Measurements from ENCODE around the gene ORAI2.
A peak's percentile ranks its signal among the peaks of the same experiment; 100 is the strongest.
"Not testable (repeated sequence)": the region's sequence is repeated elsewhere in the genome, so short reads cannot be mapped to it uniquely, and the experiment has no call there.

ORAI2 gene

DNA sequence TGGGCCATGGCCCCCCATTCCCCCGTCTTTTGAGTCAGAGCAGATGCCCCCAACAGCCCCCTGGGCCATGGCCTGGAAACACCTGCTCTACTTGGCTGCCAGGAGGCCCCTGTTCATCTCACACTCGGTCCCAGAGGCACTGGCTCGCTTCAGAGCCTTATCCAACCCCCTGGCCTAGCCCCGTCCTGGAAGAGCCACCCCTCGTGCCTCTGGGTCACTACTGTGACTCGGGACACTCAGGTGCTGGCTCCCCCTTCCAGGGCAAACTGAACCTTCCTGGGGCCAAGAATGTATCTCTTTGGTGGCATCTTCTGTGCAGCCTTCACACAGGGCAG is 38.4 kb downstream of the ORAI2 start:
- DNase-seq: no peak
- H3K27me3 ChIP-seq: no peaks in the 10 kb centered on the region

DNA sequence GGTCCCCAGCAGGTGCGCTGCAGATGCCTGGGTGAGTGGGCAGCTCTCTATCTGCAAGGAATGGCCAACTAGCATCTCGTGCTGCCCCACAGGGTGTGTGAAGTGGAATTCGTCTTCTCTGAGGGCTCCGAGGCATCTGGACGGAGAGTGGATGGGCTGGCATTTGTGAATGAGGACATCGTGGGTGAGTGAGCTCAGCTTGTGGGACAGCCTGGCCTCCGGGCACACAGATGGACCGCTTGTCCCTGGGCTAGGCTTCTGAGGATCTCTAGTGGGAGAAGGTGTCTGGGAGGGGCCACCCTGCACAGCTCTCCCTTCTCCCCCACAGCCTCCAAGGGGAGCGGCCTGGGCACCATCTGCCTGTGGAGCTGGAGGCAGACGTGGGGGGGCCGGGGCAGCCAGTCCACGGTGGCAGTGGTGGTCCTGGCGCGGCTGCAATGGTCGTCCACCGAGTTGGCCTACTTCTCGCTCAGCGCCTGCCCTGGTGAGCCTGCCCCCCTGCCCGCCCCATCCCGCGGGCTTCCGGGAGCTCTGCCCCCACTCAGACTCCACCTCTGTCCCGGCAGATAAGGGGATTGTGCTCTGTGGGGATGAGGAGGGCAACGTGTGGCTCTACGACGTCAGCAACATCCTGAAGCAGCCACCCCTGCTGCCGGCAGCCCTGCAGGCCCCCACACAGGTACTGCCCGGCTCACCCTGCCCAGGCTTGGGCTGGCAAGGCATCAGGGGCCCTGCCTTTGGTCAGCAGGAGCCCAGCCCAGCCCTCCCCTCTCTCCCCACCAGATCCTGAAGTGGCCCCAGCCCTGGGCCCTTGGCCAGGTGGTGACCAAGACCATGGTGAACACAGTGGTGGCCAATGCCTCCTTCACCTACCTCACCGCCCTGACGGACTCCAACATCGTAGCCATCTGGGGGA is 39.0 kb downstream of the ORAI2 start:
- H3K4me3 ChIP-seq: no peak overlapping the region
- DNase-seq: peak; percentile 9 to 57
- TF ChIP-seq, protein P1, sequence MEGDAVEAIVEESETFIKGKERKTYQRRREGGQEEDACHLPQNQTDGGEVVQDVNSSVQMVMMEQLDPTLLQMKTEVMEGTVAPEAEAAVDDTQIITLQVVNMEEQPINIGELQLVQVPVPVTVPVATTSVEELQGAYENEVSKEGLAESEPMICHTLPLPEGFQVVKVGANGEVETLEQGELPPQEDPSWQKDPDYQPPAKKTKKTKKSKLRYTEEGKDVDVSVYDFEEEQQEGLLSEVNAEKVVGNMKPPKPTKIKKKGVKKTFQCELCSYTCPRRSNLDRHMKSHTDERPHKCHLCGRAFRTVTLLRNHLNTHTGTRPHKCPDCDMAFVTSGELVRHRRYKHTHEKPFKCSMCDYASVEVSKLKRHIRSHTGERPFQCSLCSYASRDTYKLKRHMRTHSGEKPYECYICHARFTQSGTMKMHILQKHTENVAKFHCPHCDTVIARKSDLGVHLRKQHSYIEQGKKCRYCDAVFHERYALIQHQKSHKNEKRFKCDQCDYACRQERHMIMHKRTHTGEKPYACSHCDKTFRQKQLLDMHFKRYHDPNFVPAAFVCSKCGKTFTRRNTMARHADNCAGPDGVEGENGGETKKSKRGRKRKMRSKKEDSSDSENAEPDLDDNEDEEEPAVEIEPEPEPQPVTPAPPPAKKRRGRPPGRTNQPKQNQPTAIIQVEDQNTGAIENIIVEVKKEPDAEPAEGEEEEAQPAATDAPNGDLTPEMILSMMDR (IDR thresholded peaks at IDR 0.05): no peak
- intact Hi-C loops (cut with DNase I; ENCODE audit: low total_unique reads): no loop called here
- H3K27me3 ChIP-seq: no peaks in the 10 kb centered on the region
- H3K27ac ChIP-seq: no peak overlapping the region
- H3K4me1 ChIP-seq: peaks cover 0 to 12% (median 0%) of the 10 kb centered on the region in 4 donors
- H3K36me3 ChIP-seq: peaks cover 5 to 72% (median 26%) of the 10 kb centered on the region in 3 donors
- H3K9me3 ChIP-seq: no peaks in the 10 kb centered on the region

More for the DNA sequence above, 38.4 kb downstream of the ORAI2 start:
- no peak overlapping the region for H3K4me3 ChIP-seq
- H3K27ac ChIP-seq: no peak overlapping the region
- peaks cover 0 to 14% (median 0%) of the 10 kb centered on the region in 4 donors for H3K4me1 ChIP-seq
- intact Hi-C loops (cut with DNase I; ENCODE audit: low total_unique reads): no loop called here
- TF ChIP-seq, protein P1 (IDR thresholded peaks at IDR 0.05): no peak
- peaks cover 5 to 72% (median 26%) of the 10 kb centered on the region in 3 donors for H3K36me3 ChIP-seq
- H3K9me3 ChIP-seq: no peaks in the 10 kb centered on the region

DNA sequence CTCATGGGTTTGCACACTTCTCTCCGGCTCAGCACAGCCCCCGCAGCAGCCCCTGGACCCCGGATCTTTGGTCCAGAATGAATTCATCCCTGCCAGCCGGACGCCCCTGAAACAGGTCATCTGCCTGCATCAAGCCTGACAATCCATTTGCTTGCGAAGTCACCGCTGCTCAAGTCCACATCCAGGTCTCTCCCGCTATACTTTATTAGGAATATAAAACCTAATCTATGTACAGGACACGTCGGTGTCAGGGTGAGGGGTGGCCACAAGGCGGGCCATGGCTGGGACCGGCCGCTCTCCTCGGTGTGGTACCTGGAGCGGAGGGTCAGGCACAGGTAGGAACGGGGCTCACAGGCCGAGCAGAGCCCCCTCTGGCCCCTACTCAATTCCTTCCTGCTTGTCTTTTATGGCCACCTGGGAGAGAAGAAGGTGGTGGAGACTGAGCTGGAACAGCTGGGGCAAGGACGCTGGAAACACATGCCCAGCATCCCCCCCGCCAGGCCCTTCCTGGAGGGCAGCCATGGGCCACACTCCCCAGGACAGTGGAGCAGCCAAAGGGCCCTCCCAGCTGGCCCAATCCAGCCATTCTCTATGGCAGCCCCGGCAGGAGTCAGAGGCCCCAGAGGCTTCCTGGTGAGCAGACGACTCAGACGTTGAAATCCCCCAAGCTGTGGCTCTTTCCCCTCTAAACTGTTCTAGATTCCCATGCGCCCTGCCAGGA is 40.1 kb downstream of the ORAI2 start:
- H3K4me1 ChIP-seq: peaks cover 0 to 12% (median 0%) of the 10 kb centered on the region in 4 donors
- TF ChIP-seq, protein P1 (IDR thresholded peaks at IDR 0.05): no peak
- intact Hi-C loops (cut with DNase I; ENCODE audit: low total_unique reads): no loop called here
- no peak overlapping the region for H3K27ac ChIP-seq
- no peak overlapping the region for H3K4me3 ChIP-seq
- no peaks in the 10 kb centered on the region for H3K27me3 ChIP-seq
- H3K9me3 ChIP-seq: no peaks in the 10 kb centered on the region
- peak; percentile 18 to 59 for DNase-seq
- peaks cover 5 to 64% (median 23%) of the 10 kb centered on the region in 3 donors for H3K36me3 ChIP-seq

DNA sequence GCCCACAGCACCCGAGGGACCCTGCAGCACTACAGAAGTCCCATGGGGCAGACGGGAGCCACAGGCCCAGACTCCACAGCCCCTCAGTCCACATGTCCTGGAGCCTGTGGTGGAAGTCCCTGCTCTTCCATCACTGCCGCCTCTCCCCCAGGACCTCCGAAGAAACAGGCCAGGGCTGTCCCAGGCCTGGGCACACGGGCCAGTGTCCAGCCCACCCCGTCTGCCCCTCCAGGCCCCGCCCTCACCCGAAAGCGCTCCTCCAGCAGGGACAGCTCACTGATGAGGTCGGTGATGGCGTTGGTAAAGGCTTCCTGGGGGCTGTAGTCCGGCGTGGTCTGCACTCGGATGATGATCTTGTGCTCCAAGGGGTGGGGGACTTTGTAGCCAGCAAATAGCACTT is 40.7 kb downstream of the ORAI2 start:
- H3K4me1 ChIP-seq; H3K27ac ChIP-seq; intact Hi-C loops (cut with DNase I; ENCODE audit: low total_unique reads); H3K4me3 ChIP-seq; H3K9me3 ChIP-seq; H3K27me3 ChIP-seq: not testable (repeated sequence)
- DNase-seq: peak in 1 of 2 donors; percentile 53
- H3K36me3 ChIP-seq: peaks cover 5 to 57% (median 23%) of the 10 kb centered on the region in 3 donors

DNA sequence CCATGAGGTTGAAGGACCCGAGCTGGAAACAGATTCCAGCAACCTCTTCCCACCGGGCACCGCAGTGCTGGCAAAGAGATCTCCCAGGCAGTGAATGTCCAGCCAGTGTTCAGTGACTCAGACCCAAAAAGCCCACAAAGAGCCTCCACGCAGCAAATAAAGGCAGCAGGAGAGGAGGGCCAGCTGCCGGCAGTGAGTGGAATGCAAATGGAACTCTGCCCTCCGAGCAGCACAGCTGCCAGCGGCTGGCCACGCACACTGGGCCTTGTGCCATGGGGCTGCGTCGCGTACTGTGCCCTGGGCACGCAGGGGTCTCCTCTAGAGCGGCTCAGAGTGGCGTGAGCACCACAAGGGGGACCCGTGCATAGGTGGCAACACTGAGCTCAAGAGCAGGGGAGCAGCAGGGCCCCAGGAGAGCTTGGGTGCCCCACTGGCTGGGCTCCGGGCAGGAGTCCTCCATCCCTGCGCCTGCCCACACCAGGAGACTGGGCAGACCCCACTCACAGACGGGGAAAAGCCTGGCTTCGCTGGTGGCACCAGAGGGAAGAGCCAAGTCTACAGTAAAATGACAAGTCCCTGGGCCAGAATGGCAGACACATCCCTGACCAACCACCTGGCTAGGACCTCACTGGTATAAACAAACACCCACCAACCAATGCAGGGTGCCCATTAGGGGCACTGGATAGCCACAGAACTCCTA is 41.5 kb downstream of the ORAI2 start:
- H3K9me3 ChIP-seq; H3K4me1 ChIP-seq; H3K27ac ChIP-seq; intact Hi-C loops (cut with DNase I; ENCODE audit: low total_unique reads); H3K4me3 ChIP-seq; H3K27me3 ChIP-seq: not testable (repeated sequence)
- H3K36me3 ChIP-seq: peaks cover 5 to 49% (median 23%) of the 10 kb centered on the region in 3 donors
- peak; percentile 6 to 48 for DNase-seq

DNA sequence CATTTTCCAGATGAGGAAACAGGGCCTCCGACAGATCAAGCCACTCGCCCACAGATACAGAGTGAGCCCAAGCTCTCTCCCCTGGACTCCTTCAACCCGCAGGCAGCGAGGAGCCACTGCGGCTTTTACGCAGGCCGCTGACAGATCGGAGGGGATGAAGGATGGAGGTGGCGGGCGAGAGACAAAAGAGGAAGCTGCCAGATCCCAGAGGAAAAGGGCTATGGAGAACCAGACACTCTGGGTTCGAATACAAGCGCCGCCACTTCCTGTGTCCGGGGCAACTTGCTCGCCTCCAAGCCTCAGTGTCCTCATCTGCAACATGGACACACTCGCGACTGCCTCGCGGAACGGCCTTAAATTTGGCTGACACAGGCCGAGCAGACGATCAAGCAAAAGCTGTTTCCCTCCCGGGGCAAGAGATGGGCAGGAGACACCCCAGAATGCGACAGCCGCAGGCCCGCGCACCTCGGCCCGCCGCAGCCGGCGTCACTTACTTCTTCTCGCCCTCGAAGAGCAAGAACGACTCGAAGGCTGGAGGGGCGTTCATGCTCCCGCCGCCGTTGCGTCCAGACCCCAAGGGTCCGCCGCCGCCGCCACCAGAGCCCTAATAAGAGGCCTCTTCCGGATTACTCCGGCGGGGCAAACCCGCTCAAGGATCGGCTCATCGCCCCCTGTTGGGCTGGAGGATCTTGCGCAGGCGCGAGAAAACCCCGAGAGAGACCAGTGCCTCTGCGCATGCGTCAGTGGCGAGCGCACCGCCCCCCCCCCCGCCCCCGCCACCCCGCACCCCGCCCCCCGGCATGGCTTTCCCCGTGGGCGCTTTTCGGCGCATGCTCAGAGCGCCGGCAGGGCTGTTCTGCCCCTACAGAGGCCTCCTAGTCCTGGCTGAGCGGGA is 45.2 kb downstream of the ORAI2 start, which contains the start of gene POLR2J:
TSS of gene POLR2J (minus strand) at position 609 of the 895 bp plus-strand sequence. CDS start at position 547, 62 bp downstream.
- H3K27ac ChIP-seq: peak within 1 kb of the TSS; percentile 60 to 62

DNA sequence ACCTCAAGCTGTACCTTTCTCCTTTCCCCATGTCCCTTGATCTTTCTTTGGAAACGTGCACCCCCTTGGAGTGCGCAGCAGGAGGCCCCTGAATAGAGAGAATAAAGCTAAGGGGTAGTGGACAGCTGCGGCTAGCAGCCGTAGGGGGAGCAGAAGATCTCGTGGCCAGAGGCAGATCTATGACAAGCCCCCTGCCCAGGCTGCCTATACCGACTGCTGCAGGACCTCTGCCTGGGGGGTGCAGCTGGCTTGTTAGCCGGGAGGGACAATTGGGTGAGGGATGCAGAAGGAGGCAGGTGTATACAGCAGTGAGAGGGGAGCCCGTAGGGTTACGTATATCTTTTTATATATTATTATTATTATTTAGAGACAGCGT is 45.8 kb downstream of the ORAI2 start:
- H3K27me3 ChIP-seq; H3K9me3 ChIP-seq; H3K4me1 ChIP-seq; H3K4me3 ChIP-seq; H3K36me3 ChIP-seq; DNase-seq; H3K27ac ChIP-seq; intact Hi-C loops (cut with DNase I; ENCODE audit: low total_unique reads): not testable (repeated sequence)

More for the DNA sequence above, 45.2 kb downstream of the ORAI2 start, which contains the start of gene POLR2J:
- peak; percentile 87 for DNase-seq
- Histone ChIP-seq H3K4me3 (peak within 1 kb of the TSS; percentile 51 to 60), H3K36me3 (peaks cover under 1 to 15% (median 2%) of the 10 kb centered on the region in 3 donors)
- H3K9me3 ChIP-seq; intact Hi-C loops (cut with DNase I; ENCODE audit: low total_unique reads); H3K4me1 ChIP-seq; H3K27me3 ChIP-seq: not testable (repeated sequence)
- TF ChIP-seq, protein P1 (IDR thresholded peaks at IDR 0.05): peak; percentile 48 to 52

Measured in tibial artery (tissue), 4 donors.